Astrocyte of the spinal cord (primary cell): Measurements from ENCODE around the gene HNF4A.

ENCODE experiments used
- DNase-seq: peaks from one replicate; pipeline ENCODE4 v3.0.0; 2011; ENCODE audit warnings: low read depth, low spot score
- H3K4me3 ChIP-seq: 2 replicates; pipeline ENCODE4 v1.5.1; 2011; ENCODE audit warnings: low read depth, mild to moderate bottlenecking, low read length, moderate library complexity
- CTCF ChIP-seq: IDR thresholded peaks from 2 replicates; pipeline ENCODE4 v1.5.1; 2012; ENCODE audit warnings: low read depth, mild to moderate bottlenecking, low read length, inconsistent platforms
- in situ Hi-C: cut with HindIII; loops from 2 replicates; pipeline ENCODE4 v1.10.0; 2017; ENCODE audit warnings: low sequenced_read_pairs

HNF4A gene

GRCh38 chr20:44393608-44394451, 38.3 kb downstream of the HNF4A start:
- H3K4me3 ChIP-seq, result no peak overlapping the region
- no peak for TF ChIP-seq CTCF
- in situ Hi-C loops, result no loop called here
- DNase-seq, result no peak

DNA sequence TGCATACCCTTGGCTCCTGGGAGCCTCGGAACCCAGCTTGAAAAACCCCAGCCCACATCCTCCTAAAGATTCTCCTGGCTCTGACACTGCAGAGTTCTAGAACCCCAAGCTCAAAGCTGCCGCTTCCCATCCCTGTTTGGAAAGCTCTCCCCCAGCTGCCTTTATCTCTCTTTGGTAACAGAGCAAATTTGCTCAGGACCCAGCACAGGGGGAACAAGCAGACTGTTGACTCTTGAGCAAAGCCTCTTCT, 38.9 kb downstream of the HNF4A start:
- no peak for DNase-seq
- in situ Hi-C loops, result no loop called here
- TF ChIP-seq CTCF, result no peak
- H3K4me3 ChIP-seq, result no peak overlapping the region

- in situ Hi-C loops, result no loop called here
- TF ChIP-seq CTCF, result no peak
- DNase-seq, result no peak
- no peak overlapping the region for H3K4me3 ChIP-seq
These were observed 39.4 kb downstream of the HNF4A start for GRCh38 chr20:44394702-44395460.

- H3K4me3 ChIP-seq, result no peak overlapping the region
- in situ Hi-C loops, result no loop called here
- DNase-seq, result no peak
- no peak for TF ChIP-seq CTCF
These were observed 40.2 kb downstream of the HNF4A start for GRCh38 chr20:44395461-44396340.

- in situ Hi-C loops, result no loop called here
- TF ChIP-seq CTCF, result no peak
- no peak for DNase-seq
These were observed 41.1 kb downstream of the HNF4A start for GRCh38 chr20:44396369-44397130.

DNA sequence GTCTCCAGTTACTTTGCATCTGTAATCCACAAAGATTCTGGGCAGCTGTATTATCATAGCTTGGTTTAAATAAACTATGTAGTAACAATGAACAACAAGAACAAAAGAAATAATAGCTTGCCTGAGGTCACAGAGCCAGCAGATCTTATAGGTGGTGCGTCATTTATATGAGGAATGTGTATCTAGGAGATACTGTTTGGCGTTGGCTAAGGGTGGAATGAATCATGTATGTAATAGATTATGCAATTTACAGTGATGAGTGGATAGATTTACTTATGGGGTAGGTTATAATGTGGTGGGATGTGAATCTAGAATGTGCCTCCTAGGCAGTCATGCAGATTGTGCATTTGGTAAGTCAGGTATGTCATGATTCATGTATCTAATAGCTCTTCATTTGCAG, 42.8 kb downstream of the HNF4A start:
- in situ Hi-C loops, result no loop called here
- peak; percentile 21 for DNase-seq
- H3K4me3 ChIP-seq, result no peak overlapping the region
- TF ChIP-seq CTCF, result no peak

More at GRCh38 chr20:44396369-44397130, 41.1 kb downstream of the HNF4A start:
- H3K4me3 ChIP-seq, result no peak overlapping the region
